ENCODE results near the gene RETREG2. TPM values are rescaled to one million over a fixed set of nuclear protein-coding genes. Genes with fewer than 3 reads are reported as not detected.
A peak's percentile ranks its signal among the peaks of the same experiment; 100 is the strongest.

The RETREG2 gene
- total RNA-seq, 1 experiment from 2014 or later, result 46.7 TPM

DNA sequence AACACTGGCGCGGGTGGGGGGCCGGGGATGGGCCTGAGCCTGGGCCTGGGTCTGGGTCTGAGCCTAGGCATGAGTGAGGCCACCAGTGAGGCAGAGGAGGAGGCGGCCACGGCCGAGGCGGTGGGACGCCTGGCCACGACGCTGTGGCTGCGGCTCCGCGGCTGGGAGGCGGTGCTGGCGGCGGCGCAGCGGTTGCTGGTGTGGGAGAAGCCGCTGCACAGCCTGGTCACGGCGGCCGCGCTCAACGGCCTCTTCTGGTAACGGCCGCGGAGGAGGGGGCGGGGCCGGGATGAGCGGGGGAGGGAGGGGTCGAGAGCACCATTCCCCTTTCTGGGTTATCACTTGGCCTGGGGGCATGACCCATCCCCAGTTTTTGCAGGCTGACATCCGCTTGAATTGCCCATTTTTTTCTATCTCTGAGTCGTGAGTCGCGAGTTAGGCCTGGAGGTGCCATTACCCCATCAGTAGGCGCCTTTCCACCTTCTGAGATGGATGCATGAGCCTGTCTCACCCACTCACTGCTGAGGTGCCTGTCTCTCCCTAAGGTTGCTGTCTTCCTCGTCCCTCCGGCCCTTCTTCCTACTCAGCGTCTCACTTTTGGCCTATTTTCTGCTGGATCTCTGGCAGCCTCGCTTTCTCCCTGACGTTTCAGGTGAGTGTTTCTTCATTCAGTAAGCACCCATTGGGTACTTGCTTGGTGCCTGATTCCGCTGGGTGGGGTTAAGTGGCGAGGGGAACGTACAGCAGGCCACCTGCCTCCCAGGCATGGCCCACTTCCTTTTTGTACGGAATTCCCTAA lies 501 bp downstream of the RETREG2 start:
- no peak overlapping the region for H4K5ac ChIP-seq (ENCODE audit: insufficient read length, low read depth, low read length)
- no peak overlapping the region for H2BK5ac ChIP-seq (ENCODE audit: insufficient read length, low read length)
- H4K91ac ChIP-seq (ENCODE audit: insufficient read length, low read depth, low read length), result no peak overlapping the region
- no peak overlapping the region for H3K56ac ChIP-seq (ENCODE audit: insufficient read length, low read depth, low read length)
- WGBS (ENCODE audit: extremely low coverage, insufficient read length, low lambda C conversion rate), result no CpG with 5 or more reads among the region's 45 CpGs
- peak overlapping the region; percentile 83 to 90 for H3K4me3 Mint-ChIP-seq
- TF ChIP-seq, protein P1, sequence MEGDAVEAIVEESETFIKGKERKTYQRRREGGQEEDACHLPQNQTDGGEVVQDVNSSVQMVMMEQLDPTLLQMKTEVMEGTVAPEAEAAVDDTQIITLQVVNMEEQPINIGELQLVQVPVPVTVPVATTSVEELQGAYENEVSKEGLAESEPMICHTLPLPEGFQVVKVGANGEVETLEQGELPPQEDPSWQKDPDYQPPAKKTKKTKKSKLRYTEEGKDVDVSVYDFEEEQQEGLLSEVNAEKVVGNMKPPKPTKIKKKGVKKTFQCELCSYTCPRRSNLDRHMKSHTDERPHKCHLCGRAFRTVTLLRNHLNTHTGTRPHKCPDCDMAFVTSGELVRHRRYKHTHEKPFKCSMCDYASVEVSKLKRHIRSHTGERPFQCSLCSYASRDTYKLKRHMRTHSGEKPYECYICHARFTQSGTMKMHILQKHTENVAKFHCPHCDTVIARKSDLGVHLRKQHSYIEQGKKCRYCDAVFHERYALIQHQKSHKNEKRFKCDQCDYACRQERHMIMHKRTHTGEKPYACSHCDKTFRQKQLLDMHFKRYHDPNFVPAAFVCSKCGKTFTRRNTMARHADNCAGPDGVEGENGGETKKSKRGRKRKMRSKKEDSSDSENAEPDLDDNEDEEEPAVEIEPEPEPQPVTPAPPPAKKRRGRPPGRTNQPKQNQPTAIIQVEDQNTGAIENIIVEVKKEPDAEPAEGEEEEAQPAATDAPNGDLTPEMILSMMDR (conservative IDR thresholded peaks at IDR 0.05), result no peak; the same call in 2 of the 3 replicates
- no peak overlapping the region for H2BK20ac ChIP-seq (ENCODE audit: low read depth, low read length, poor library complexity, severe bottlenecking)
- peak overlapping the region; percentile 60 for H3K9ac ChIP-seq (ENCODE audit: extremely low read depth, insufficient read length, low read length)
- H2AK5ac ChIP-seq (ENCODE audit: insufficient read length, low read length), result no peak overlapping the region
- peak overlapping the region; percentile 99 for H3K4me2 ChIP-seq (ENCODE audit: insufficient read depth, insufficient read length, low read length)
- no peaks in the 10 kb centered on the region; a peak in 2 of 5 replicates for H3K9me3 Mint-ChIP-seq
- H3K79me2 ChIP-seq (ENCODE audit: insufficient read depth, low read length), result no peaks in the 10 kb centered on the region
- no peaks in the 10 kb centered on the region; the same call in 1 of the 2 replicates for H3K27me3 Mint-ChIP-seq (ENCODE audit: low read depth)
- H3K23ac ChIP-seq (ENCODE audit: insufficient read length, low read depth, low read length), result no peak overlapping the region
- peaks cover 13 to 22% of the 10 kb centered on the region in 2 experiments for H3K4me1 Mint-ChIP-seq
- no peak overlapping the region for H3K4ac ChIP-seq (ENCODE audit: low read depth, low read length)
- H2BK120ac ChIP-seq (ENCODE audit: low read depth, low read length, poor library complexity, severe bottlenecking), result no peak overlapping the region
- no peaks in the 10 kb centered on the region for H3K9me3 ChIP-seq (ENCODE audit: control insufficient read depth, low read depth, low read length)
- peaks cover 3% of the 10 kb centered on the region for H3K79me1 ChIP-seq (ENCODE audit: insufficient read depth, low read depth, low read length, poor library complexity, severe bottlenecking)
- H2BK15ac ChIP-seq (ENCODE audit: low read depth, low read length), result no peak overlapping the region
- H3K23me2 ChIP-seq (ENCODE audit: insufficient read length, low read depth, low read length, poor library complexity, severe bottlenecking), result peaks cover 18% of the 10 kb centered on the region
- no peak overlapping the region for H3K27ac ChIP-seq (ENCODE audit: insufficient read length, low read depth, low read length)
- H2AFZ ChIP-seq (ENCODE audit: low read length), result no peak overlapping the region
- H4K8ac ChIP-seq (replicated peaks; ENCODE audit: insufficient read length, low read depth, low read length), result no peak overlapping the region
- H3K36me3 Mint-ChIP-seq (ENCODE audit: insufficient read depth in 1 of 3, low read depth in 3 of 3), result peaks cover 18 to 52% (median 41%) of the 10 kb centered on the region in 3 experiments
- no peak overlapping the region for H3K14ac ChIP-seq (ENCODE audit: insufficient read depth, low read length)
- peak overlapping the region in 1 of 3 experiments; percentile 91; a peak in 1 of 7 replicates for H3K27ac Mint-ChIP-seq
- no peaks in the 10 kb centered on the region for H4K20me1 ChIP-seq (ENCODE audit: control insufficient read depth, insufficient read depth, insufficient read length)
- no peak for DNase-seq
- H3K18ac ChIP-seq (ENCODE audit: insufficient read length, low read depth, low read length), result no peak overlapping the region
- H3K27me3 ChIP-seq (ENCODE audit: insufficient read depth, low read length), result no peaks in the 10 kb centered on the region
- no peak overlapping the region for H3T11ph ChIP-seq (ENCODE audit: low read length)
- H3K4me1 ChIP-seq (ENCODE audit: insufficient read depth, low read length), result 0 out of 2 replicates have a peak, but pooled peaks cover 3% of the 10 kb centered on the region
- H2BK12ac ChIP-seq (ENCODE audit: insufficient read length, low read depth, low read length), result no peak overlapping the region
